Parathyroid adenoma (tissue), 2 donors: ENCODE results near the gene C19orf44.

ENCODE experiments used
- H2AFZ ChIP-seq: fragments of 300-600 bp; sonication (generic); one replicate; pipeline ENCODE4 v1.7.0; 2017; ENCODE audit warnings: antibody characterized with exemption, mild to moderate bottlenecking
- H3K27ac ChIP-seq: fragments of 300-600 bp; sonication (generic); one replicate; pipeline ENCODE4 v1.7.0; 2017
- H3K27me3 ChIP-seq: fragments of 300-600 bp; sonication (generic); one replicate; pipeline ENCODE4 v1.7.0; 2017; ENCODE audit warnings: low read length; ENCODE audit not compliant: control insufficient read depth, insufficient read depth
- H3K36me3 ChIP-seq: fragments of 300-600 bp; sonication (generic); one replicate; pipeline ENCODE4 v1.7.0; 2017; ENCODE audit warnings: low read length; ENCODE audit not compliant: control insufficient read depth, insufficient read depth
- H3K4me1 ChIP-seq: fragments of 300-600 bp; sonication (generic); one replicate; pipeline ENCODE4 v1.7.0; 2017; ENCODE audit warnings: control low read depth
- H3K4me2 ChIP-seq: fragments of 300-600 bp; sonication (generic); one replicate; pipeline ENCODE4 v1.7.0; 2017; ENCODE audit warnings: low read length
- H3K4me3 ChIP-seq: fragments of 300-600 bp; sonication (generic); one replicate; pipeline ENCODE4 v1.7.0; 2017; ENCODE audit warnings: low read depth, low read length
- H3K79me2 ChIP-seq: fragments of 300-600 bp; sonication (generic); one replicate; pipeline ENCODE4 v1.7.0; 2017; ENCODE audit warnings: control low read depth
- H3K9ac ChIP-seq: fragments of 300-600 bp; sonication (generic); one replicate; pipeline ENCODE4 v1.7.0; 2017; ENCODE audit warnings: mild to moderate bottlenecking
- H3K9me3 ChIP-seq: fragments of 300-600 bp; sonication (generic); one replicate; pipeline ENCODE4 v1.7.0; 2017; ENCODE audit warnings: low read length; ENCODE audit not compliant: control insufficient read depth
- TF ChIP-seq, protein P1 (sequence below): fragments of 300-600 bp; sonication (generic); IDR thresholded peaks from one replicate; pipeline ENCODE4 v1.7.0; 2017; ENCODE audit warnings: antibody characterized with exemption, mild to moderate bottlenecking
- donor health status: primary hyperparathyroidism.

Gene C19orf44

DNA sequence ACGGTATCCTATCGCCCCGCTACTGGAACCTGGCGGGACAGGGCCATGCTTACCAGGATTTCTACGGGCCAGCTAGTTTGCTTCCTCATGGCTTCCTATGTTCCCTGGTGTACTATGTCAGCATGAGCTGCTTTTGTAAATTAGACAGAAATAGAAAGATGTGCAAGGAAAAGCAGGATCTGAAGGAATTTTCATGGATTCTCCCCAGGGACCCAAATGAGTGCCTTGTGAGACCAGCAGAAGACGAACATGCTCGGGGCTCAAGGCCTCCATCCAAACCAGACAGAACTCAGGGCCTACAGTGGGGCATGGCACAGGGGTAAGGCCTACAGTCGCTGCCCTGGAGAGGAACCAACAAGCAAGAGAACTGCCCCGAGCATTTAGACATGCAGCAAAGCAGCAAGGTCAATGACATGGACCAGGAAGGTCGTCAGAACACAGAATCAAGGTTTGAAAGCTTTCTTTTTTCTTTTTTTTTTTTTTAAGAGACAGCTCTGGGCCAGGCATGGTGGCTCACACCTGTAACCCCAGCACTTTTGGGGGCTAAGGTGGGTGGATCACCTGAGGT is 41.8 kb upstream of the C19orf44 start:
- Histone ChIP-seq H3K4me2 (no peak overlapping the region), H3K4me3 (no peak overlapping the region), H3K79me2 (peaks cover 47% of the 10 kb centered on the region), H3K4me1 (peaks cover 39% of the 10 kb centered on the region), H3K9me3 (no peaks in the 10 kb centered on the region), H2AFZ (no peak overlapping the region), H3K27me3 (no peaks in the 10 kb centered on the region), H3K36me3 (no peaks in the 10 kb centered on the region), H3K27ac (no peak overlapping the region), H3K9ac (no peak overlapping the region)
- TF ChIP-seq, protein P1, sequence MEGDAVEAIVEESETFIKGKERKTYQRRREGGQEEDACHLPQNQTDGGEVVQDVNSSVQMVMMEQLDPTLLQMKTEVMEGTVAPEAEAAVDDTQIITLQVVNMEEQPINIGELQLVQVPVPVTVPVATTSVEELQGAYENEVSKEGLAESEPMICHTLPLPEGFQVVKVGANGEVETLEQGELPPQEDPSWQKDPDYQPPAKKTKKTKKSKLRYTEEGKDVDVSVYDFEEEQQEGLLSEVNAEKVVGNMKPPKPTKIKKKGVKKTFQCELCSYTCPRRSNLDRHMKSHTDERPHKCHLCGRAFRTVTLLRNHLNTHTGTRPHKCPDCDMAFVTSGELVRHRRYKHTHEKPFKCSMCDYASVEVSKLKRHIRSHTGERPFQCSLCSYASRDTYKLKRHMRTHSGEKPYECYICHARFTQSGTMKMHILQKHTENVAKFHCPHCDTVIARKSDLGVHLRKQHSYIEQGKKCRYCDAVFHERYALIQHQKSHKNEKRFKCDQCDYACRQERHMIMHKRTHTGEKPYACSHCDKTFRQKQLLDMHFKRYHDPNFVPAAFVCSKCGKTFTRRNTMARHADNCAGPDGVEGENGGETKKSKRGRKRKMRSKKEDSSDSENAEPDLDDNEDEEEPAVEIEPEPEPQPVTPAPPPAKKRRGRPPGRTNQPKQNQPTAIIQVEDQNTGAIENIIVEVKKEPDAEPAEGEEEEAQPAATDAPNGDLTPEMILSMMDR: no peak

DNA sequence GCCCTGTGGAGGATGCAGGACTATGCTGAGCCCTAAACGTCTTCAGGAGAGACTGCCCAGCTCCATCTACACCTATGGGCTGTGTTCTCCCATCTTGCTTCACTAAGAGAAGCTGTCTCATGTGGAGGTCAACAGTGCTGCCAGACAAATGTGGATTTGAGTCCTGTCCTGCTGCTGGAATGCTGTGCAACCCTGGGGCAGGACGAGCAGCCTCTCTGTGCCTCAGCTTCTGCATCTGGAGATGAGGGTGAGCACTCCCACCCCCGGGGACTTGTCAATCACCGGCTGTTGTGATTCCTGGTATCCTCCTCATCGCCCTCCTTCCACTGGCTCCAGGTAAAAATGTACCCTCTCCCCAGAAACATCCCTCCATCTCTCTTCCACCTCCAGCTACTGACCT is 40.7 kb upstream of the C19orf44 start:
- peaks cover 40% of the 10 kb centered on the region for H3K4me1 ChIP-seq
- H2AFZ ChIP-seq: no peak overlapping the region
- no peak overlapping the region for H3K27ac ChIP-seq
- H3K9me3 ChIP-seq: no peaks in the 10 kb centered on the region
- peaks cover 48% of the 10 kb centered on the region for H3K79me2 ChIP-seq
- H3K4me3 ChIP-seq: no peak overlapping the region
- H3K9ac ChIP-seq: no peak overlapping the region
- no peak overlapping the region for H3K4me2 ChIP-seq
- H3K27me3 ChIP-seq: no peaks in the 10 kb centered on the region
- TF ChIP-seq, protein P1: no peak
- H3K36me3 ChIP-seq: no peaks in the 10 kb centered on the region

DNA sequence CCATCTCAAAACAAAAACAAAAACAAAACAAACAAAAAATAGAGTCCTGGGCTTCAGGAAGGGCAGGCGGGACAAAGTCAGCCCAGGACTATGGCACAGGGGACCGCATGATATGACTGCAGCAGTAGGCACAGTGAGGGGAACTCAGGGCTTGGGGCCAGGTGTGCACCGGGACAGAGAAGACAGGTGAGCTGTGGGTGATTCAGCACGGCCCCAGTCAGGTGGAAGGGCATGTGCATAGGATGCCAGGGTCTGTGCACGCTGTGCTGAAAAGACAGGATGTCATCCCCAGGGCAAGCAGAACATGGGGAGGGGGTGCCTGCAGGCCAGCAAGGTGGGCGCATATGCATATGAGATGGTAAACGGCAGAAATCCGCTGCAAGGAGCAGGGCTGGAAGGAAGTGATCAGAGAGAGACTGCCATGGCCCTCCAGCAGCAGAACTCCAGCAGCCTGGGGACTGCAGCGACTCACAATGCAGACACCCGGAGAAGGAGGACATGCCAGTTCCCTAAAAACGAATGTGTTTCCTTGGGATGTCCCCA is 39.5 kb upstream of the C19orf44 start:
- H3K27me3 ChIP-seq: no peaks in the 10 kb centered on the region
- TF ChIP-seq, protein P1: no peak
- H2AFZ ChIP-seq: peak overlapping the region; percentile 62
- H3K36me3 ChIP-seq: no peaks in the 10 kb centered on the region
- peak overlapping the region; percentile 2 for H3K4me3 ChIP-seq
- H3K9ac ChIP-seq: no peak overlapping the region
- peak overlapping the region; percentile 80 for H3K27ac ChIP-seq
- peaks cover 40% of the 10 kb centered on the region for H3K4me1 ChIP-seq
- peaks cover 47% of the 10 kb centered on the region for H3K79me2 ChIP-seq
- H3K4me2 ChIP-seq: peak overlapping the region; percentile 51
- H3K9me3 ChIP-seq: no peaks in the 10 kb centered on the region

DNA sequence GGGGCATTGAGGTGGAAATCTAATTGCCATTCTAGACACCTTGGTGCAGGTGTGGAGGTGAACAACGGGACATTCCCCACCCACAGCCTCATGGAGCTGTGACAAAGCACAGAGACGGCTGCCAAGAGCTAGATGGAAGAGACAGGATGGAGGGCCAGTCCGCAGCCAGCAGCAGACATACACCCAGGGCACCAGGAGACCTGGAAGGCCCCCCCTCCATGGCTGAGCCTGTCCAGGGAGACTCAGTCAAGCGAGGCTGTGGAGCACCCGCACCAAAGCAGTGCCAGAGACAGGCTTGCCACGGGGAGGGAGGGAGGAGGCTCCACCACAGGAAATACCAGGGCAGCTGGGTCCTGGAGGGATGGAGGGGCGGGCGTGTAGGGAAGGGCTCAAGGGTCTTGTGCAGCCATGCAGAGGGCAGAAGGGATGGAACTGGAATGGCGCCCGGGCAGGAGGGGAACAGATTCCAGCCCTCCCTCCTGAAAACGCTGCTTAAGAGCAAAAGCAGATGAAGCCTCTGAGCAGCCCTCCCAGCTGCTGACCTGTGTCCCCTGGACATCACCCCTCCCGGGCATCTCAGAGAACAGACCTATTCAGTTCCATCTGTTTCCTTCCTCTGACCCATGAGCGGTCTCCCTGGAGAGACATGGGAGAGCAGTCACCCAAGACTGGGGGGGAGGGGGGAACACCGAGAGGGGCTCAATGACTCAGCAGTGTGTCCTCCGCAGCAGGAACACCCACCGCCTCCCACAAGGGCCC is 38.8 kb upstream of the C19orf44 start:
- Histone ChIP-seq H3K4me1 (peaks cover 40% of the 10 kb centered on the region), H3K9me3 (no peaks in the 10 kb centered on the region), H3K36me3 (no peaks in the 10 kb centered on the region), H3K27ac (peak overlapping the region; percentile 80), H3K79me2 (peaks cover 49% of the 10 kb centered on the region), H3K4me2 (peak overlapping the region; percentile 51), H2AFZ (peak overlapping the region; percentile 62), H3K4me3 (peak overlapping the region; percentile 2), H3K9ac (no peak overlapping the region), H3K27me3 (no peaks in the 10 kb centered on the region)
- TF ChIP-seq, protein P1: no peak
